ELF-1 (cell line): ENCODE measurements around the gene GAPT.

Experiments used
- DNase-seq: peaks from one replicate; pipeline ENCODE4 v3.0.0-alpha.2; 2016; ENCODE audit warnings: low read depth, low spot score

Gene GAPT

DNA sequence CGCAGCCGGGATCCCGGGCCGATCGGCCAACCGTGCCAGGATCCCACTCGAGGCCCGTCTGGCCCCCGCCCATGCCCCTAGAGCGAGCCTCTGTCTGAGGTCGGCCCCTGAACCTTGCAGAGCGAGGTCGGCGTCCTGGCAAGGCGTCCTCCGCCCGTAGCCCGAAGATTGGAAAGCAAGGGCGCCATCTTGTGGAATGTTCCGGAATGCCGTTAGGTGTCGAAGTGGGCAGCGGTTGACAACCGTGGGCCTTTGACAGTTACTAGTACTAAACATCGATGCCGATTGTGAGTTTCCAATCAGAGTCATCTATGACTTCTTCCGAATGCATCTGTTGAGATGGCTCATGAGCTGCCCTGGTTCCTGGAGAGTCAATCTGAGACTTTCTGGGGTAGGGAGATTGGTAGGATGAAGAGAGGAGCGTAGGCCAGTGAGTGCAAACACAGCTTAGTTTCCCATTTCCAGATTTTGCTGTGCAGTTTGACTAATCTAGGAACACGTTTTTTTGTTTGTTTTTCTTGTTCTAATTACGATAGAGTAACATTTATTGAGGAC is 30.4 kb upstream of the GAPT start:
- peak; percentile 94 for DNase-seq

DNA sequence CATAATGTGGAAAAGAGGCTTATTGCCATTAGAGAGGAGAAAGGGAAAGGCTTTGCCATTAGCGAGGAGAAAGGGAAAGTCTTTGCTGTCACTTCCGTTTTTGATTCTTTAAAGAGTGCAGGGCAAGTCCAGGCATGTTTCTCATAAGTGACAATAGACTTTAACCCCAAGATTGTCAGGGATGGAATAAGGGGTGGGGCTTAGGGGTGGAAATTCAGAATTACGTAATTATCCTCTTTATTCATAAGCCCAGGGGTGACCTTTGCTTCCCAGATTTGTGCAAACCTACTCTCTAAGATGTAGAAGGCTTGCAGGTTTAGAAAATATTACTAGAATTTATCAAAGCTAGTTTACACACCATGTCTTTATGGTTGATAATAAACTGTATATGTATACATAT is 29.1 kb upstream of the GAPT start:
- DNase-seq = no peak

- DNase-seq = peak; percentile 23
Observed at GRCh38 chr5:58462623-58463230, 28.5 kb upstream of the GAPT start.

DNA sequence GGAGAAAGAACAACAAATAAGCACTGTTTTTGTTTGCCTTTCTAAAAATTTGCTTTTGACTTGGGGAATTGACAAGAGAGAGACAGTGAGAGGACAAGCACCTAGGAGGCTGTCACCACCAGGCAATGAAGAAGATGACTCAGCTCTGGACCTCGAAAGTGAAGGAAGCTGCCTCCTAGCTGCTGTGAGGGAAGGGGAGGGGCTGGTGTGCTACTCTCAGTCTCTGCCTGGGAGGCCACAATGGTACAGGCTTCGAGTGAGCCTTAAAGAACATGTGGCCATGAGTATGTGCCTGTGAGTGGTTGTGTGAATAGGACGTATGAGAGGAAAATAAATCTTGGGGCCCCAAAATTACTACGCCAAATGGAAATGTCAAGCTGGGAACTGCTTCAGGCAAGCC is 24.3 kb upstream of the GAPT start:
- peak; percentile 24 for DNase-seq

DNA sequence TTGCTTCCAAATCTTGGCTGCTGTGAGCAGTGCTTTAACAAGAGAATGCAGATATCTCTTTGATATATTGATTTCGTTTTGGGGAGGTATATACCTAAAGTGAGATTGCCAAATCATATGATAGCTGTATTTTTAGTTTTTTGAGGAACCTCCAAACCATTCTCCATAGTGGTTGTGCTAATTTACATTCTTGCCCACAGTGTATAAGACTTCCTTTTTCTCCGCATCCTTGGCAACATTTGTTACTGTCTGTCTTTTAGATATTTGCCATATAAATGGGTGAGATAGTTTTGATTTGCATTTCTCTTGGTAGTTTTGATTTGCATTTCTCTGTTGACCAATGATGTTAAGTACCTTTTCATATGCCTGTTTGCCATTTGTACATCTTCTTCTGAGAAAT is 21.3 kb upstream of the GAPT start:
- DNase-seq = no peak

DNA sequence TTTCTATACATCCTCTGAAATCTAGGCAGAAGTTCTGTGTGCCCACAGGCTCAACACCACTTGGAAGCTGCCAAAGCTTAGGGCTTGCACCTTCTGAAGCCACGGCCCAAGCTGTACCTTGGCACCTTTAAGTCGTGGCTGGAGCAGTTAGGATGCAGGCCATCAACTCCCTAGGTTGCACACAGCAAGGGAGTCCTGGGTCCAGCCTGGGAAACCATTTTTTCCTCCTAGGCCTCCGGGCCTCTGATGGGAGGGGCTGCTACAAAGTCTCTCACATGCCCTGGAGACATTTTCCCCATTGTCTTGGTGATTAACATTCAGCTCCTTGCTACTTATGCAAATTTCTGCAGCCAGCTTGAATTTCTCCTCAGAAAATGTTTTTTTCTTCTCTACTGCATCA is 15.8 kb upstream of the GAPT start:
- DNase-seq = no peak

DNA sequence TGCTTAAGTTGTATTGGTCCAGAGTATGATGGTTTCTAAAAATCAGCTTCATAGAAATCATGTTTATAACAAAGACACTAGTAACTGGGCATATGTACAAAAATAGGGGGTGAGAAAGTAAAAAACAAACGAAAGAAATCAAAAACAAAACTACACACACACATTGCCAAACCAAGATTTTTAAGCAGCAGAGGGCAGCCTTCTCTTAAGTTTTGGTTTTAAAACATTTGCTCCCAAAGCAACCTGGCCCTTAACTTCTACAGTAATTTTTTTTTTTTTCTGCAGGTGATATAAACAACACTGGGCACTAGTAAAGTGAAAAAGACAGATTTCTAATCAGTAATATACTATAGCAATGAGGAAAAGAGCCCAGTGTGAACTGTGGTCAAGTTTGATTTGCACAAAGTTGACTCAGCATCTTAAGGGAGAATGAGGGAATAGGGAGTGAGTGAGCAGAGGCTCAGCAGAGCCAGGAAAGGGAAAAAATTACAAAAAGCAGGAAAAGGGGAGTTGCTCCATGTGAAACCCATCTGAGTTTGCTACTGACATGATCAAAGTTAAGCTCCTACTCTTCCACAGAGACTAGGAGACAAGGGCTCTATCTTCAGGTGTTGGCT is 13.4 kb upstream of the GAPT start:
- DNase-seq = no peak

- no peak for DNase-seq
Observed at GRCh38 chr5:58481066-58481676, 10.1 kb upstream of the GAPT start.

DNA sequence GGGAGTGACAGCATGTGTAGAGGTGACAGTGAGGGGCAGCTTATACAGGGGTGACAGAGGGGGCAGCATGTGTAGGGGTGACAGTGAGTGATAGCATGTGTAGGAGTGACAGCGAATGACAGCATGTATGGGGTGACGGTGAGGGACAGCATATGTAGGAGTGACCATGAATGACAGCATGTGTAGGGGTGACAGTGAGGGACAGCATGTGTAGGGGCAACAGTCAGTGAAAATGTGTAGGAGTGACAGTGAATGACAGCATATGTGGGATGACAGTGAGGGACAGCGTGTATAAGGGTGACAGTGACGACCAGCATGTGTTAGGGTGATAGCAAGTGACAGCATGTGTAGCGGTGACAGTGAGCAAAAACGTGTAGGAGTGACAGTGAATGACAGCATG is 9.4 kb upstream of the GAPT start:
- no peak for DNase-seq

DNA sequence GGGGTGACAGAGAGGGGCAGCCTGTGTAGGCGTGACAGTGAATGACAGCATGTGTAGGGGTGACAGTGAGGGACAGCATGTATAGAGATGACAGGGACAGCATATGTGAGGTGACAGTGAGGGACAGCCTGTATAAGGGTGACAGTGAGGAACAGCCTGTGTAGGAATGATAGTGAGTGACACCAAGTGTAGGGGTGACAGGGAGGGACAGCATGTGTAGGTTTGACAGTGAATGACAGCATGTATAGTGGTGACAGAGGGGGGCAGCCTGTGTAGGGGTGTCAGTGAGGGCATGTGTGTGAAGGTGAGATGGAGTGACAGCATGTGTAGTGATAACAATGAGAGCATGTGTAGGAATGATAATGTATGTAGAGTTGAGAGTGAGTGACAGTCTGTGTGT is 8.7 kb upstream of the GAPT start:
- DNase-seq = no peak

GRCh38 chr5:58484505-58484904 is 6.7 kb upstream of the GAPT start:
- no peak for DNase-seq

DNA sequence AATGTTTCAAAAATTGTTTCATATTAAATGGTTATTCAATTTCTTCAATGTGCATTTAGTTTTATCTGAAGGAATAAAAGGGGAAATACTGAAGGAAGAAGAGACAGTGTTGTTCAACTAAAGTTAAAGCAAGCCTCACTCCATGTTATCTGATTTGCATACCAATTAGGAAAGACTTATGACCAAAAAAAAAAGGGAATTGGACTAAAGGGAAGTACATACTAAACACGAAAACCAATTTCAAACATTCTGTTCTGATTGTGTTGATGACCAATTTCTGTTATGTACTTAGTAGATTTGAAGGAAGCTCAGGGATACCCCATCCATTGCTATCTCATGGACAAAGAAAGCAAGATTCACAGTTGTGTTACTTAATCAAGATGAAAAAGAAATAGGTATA is 4.9 kb upstream of the GAPT start:
- DNase-seq = no peak

GRCh38 chr5:58490402-58491050 is 709 bp upstream of the GAPT start:
- no peak for DNase-seq

GRCh38 chr5:58493141-58493540 is 1.9 kb downstream of the GAPT start:
- no peak for DNase-seq

GRCh38 chr5:58496488-58496887 is 5.3 kb downstream of the GAPT start:
- DNase-seq = peak; percentile 5

GRCh38 chr5:58497386-58497785 is 6.2 kb downstream of the GAPT start:
- no peak for DNase-seq

DNA sequence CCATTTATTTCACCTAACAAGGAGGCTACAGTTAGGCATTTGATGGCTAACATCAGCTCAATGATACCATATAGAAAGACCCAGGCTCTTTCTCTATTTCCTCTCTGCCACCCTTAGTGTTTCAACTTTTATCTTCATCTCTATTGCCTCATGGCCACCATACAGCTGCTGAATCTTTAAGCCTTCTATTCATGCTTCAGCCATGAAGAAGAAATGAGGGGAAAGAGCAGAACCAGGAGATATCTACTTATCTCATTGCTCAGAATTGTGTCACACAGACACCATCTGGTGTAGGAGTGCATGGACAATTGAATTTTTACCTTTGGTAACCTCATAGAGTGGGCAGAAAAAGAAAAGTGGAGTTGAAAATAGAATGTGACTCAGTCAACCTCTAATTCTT is 6.7 kb downstream of the GAPT start:
- DNase-seq = no peak

DNA sequence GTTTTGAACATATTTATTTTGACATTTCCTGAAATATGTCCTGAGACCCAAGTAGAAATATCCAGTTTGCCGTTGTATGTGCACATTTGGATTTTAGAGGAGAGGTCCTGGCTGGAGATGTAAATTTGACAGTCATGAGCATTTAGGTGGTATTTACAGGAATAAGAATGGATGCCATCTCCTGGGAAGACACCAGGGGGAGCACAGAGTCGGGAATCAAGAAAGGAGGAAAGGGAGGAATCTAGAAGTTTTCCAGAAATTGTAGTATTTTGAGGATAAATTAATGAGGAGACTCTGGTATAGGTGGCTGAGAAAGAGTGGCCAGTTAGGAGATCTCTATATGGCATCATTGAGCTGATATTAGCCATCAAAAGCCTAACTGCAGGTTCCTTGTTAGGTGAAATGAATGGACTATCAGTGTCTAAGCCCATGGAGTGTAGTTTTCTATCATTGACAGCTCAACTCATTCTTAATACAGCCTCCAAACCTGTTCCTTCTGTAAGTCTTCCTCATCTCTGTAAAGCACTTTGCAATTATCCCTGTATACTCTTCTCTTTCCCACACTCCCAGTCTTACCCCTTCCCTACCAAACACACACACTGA is 7.2 kb downstream of the GAPT start:
- no peak for DNase-seq

GRCh38 chr5:58499231-58499630 is 8.0 kb downstream of the GAPT start:
- DNase-seq = no peak

DNA sequence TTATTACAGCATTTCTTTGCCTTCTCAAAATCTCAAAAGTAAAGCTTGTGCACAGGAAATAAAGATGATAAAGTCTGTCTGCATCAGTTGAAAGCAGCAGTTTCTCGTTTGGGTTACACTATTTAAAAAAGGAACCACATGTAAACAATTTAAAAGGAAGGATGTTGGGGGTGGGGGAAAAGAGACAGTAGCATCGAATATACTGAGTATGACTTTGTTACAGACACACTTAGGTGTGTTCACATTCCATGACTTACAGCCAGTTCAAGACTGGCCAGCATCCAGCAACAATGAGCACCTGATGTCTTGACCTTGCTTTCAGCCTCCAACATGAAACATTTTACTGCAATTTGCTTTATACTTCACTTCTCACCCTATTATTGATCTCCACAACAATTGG is 8.7 kb downstream of the GAPT start:
- DNase-seq = no peak

GRCh38 chr5:58501778-58502417 is 10.7 kb downstream of the GAPT start:
- DNase-seq = no peak
